Mesendoderm (in vitro differentiated cells): ENCODE results near the gene PCDHGA12.
"Not testable (repeated sequence)": the region's sequence is repeated elsewhere in the genome, so short reads cannot be mapped to it uniquely, and the experiment has no call there.

Experiments used
- DNase-seq: peaks from one replicate; pipeline ENCODE4 v3.0.0; 2013
- H2AK5ac ChIP-seq: 2 replicates; pipeline ENCODE4 v1.6.1; 2013; ENCODE audit warnings: low read length, inconsistent platforms
- H2BK120ac ChIP-seq: 2 replicates; pipeline ENCODE4 v1.6.1; 2013; ENCODE audit warnings: low read depth, mild to moderate bottlenecking, low read length, moderate library complexity, mixed read lengths
- H2BK15ac ChIP-seq: replicated peaks from 2 replicates; pipeline ENCODE4 v1.6.1; 2013; ENCODE audit warnings: low read depth, mild to moderate bottlenecking, moderate library complexity
- H2BK5ac ChIP-seq: 2 replicates; pipeline ENCODE4 v1.6.1; 2013; ENCODE audit warnings: low read length, inconsistent platforms
- H3K18ac ChIP-seq: 2 replicates; pipeline ENCODE4 v1.6.1; 2013; ENCODE audit warnings: mild to moderate bottlenecking, low read length, mixed read lengths
- H3K23ac ChIP-seq: one replicate; pipeline ENCODE4 v1.6.1; 2013; ENCODE audit warnings: low read length
- H3K27ac ChIP-seq: 2 replicates; pipeline ENCODE4 v1.5.1; 2013; ENCODE audit warnings: low read depth, mild to moderate bottlenecking, inconsistent platforms, low read length, moderate library complexity
- H3K27me3 ChIP-seq: 2 replicates; pipeline ENCODE4 v1.6.1; 2013; ENCODE audit warnings: low read length, control low read depth, mild to moderate bottlenecking, inconsistent platforms; ENCODE audit not compliant: insufficient read depth, poor library complexity
- H3K36me3 ChIP-seq: 2 replicates; pipeline ENCODE4 v1.6.1; 2013; ENCODE audit warnings: low read length, inconsistent platforms; ENCODE audit not compliant: control insufficient read depth, insufficient read depth
- H3K4ac ChIP-seq: one replicate; pipeline ENCODE4 v1.6.1; 2013; ENCODE audit warnings: low read depth, mild to moderate bottlenecking, low read length, moderate library complexity
- H3K4me1 ChIP-seq: 2 replicates; pipeline ENCODE4 v1.6.1; 2013; ENCODE audit warnings: low read depth, low read length, inconsistent platforms; ENCODE audit not compliant: control insufficient read depth
- H3K4me2 ChIP-seq: 2 replicates; pipeline ENCODE4 v1.6.1; 2013; ENCODE audit warnings: low read length
- H3K4me3 ChIP-seq: 2 replicates; pipeline ENCODE4 v1.5.1; 2013; ENCODE audit warnings: mild to moderate bottlenecking, low read length
- H3K56ac ChIP-seq: one replicate; pipeline ENCODE4 v1.6.1; 2013; ENCODE audit warnings: low read length
- H3K79me1 ChIP-seq: 2 replicates; pipeline ENCODE4 v1.6.1; 2013; ENCODE audit warnings: low read length, inconsistent platforms
- H3K79me2 ChIP-seq: 2 replicates; pipeline ENCODE4 v1.6.1; 2013; ENCODE audit warnings: mild to moderate bottlenecking, low read length; ENCODE audit not compliant: control insufficient read depth, insufficient read depth
- H3K9ac ChIP-seq: 2 replicates; pipeline ENCODE4 v1.6.1; 2013; ENCODE audit warnings: low read length, inconsistent platforms
- H4K5ac ChIP-seq: one replicate; pipeline ENCODE4 v1.6.1; 2013; ENCODE audit warnings: low read length
- H4K8ac ChIP-seq: one replicate; pipeline ENCODE4 v1.6.1; 2013; ENCODE audit warnings: low read depth, mild to moderate bottlenecking, control low read depth, low read length, moderate library complexity
- WGBS: extraction: QIAGEN DNeasy Blood & Tissue Kit; methylation state at CpG from one replicate; pipeline ENCODE4 v1.1.7; 2013; ENCODE audit warnings: low lambda C conversion rate, missing lambda C conversion rate; ENCODE audit not compliant: insufficient coverage; ENCODE audit errors: extremely low coverage; 5-methylcytosine and 5-hydroxymethylcytosine counted together

The PCDHGA12 gene

GRCh38 chr5:141407790-141408505 is 22.4 kb upstream of the PCDHGA12 start, which contains the start of gene PCDHGB6:
TSS of gene PCDHGB6 (plus strand) at chr5:141408021. CDS start at chr5:141408203, 182 bp downstream.
- not testable (repeated sequence) for H3K4me1 ChIP-seq, H3K18ac ChIP-seq, H2BK15ac ChIP-seq, H2BK5ac ChIP-seq, H3K79me1 ChIP-seq, H3K27ac ChIP-seq, H4K8ac ChIP-seq, H4K5ac ChIP-seq, H3K27me3 ChIP-seq, H3K36me3 ChIP-seq, H2AK5ac ChIP-seq, H3K23ac ChIP-seq, H2BK120ac ChIP-seq, H3K4ac ChIP-seq, H3K79me2 ChIP-seq
- DNase-seq = peak; percentile 84
- peak within 1 kb of the TSS; percentile 53 for H3K4me3 ChIP-seq
- peak within 1 kb of the TSS; percentile 80 for H3K56ac ChIP-seq
- peak within 1 kb of the TSS; percentile 75 for H3K4me2 ChIP-seq
- no CpG with 5 or more reads among the region's 51 CpGs for WGBS
- H3K9ac ChIP-seq = peak within 1 kb of the TSS; percentile 67

GRCh38 chr5:141409598-141410306 is 20.6 kb upstream of the PCDHGA12 start:
- no CpG with 5 or more reads among the region's 64 CpGs for WGBS
- no peak overlapping the region for H4K5ac ChIP-seq
- no peak overlapping the region for H3K23ac ChIP-seq
- no peak overlapping the region for H3K27ac ChIP-seq
- no peaks in the 10 kb centered on the region for H3K36me3 ChIP-seq
- H4K8ac ChIP-seq = no peak overlapping the region
- H2BK5ac ChIP-seq = no peak overlapping the region
- H3K9ac ChIP-seq = no peak overlapping the region
- no peak overlapping the region for H3K4me3 ChIP-seq
- H3K4me1 ChIP-seq = no peaks in the 10 kb centered on the region
- no peak overlapping the region for H3K18ac ChIP-seq
- no peak overlapping the region for H3K4me2 ChIP-seq
- H2BK120ac ChIP-seq = no peak overlapping the region
- H3K56ac ChIP-seq = no peak overlapping the region
- H2BK15ac ChIP-seq = no peak overlapping the region
- DNase-seq = no peak
- no peak overlapping the region for H2AK5ac ChIP-seq
- H3K79me2 ChIP-seq = no peaks in the 10 kb centered on the region
- no peak overlapping the region for H3K4ac ChIP-seq
- H3K79me1 ChIP-seq = no peaks in the 10 kb centered on the region
- no peaks in the 10 kb centered on the region for H3K27me3 ChIP-seq

DNA sequence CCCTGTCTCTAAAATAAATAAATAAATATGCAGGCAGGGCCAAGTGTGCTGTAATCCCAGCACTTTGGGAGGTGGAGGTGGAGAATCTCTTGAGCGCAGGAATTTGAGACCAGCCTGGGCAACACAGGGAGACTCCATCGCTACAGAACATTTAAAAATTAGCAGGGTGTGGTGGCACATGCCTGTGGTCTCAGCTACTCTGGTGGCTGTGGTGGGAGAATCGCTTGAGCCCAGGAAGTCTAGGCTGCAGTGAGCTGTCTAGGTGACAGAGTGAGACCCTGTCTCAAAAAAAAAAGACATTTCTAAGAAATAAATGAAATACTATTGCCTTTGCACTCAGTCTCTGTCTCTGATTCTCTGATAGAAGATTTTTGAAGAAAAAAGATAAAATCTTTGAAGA is 18.7 kb upstream of the PCDHGA12 start:
- Histone ChIP-seq H3K4ac (no peak overlapping the region), H3K4me1 (no peaks in the 10 kb centered on the region), H3K79me2 (no peaks in the 10 kb centered on the region), H3K4me3 (no peak overlapping the region), H2AK5ac (no peak overlapping the region), H3K18ac (no peak overlapping the region), H3K56ac (no peak overlapping the region), H3K27ac (no peak overlapping the region), H4K8ac (no peak overlapping the region), H3K4me2 (no peak overlapping the region), H3K9ac (no peak overlapping the region), H3K23ac (no peak overlapping the region), H2BK120ac (no peak overlapping the region), H4K5ac (no peak overlapping the region), H2BK5ac (no peak overlapping the region), H3K79me1 (no peaks in the 10 kb centered on the region), H2BK15ac (no peak overlapping the region), H3K27me3 (no peaks in the 10 kb centered on the region), H3K36me3 (no peaks in the 10 kb centered on the region)
- DNase-seq = no peak
- WGBS = no CpG with 5 or more reads among the region's 3 CpGs

- H3K4me1 ChIP-seq = no peaks in the 10 kb centered on the region
- no peak within 1 kb of the TSS for H4K8ac ChIP-seq
- H2BK5ac ChIP-seq = no peak within 1 kb of the TSS
- H3K4ac ChIP-seq = no peak within 1 kb of the TSS
- H3K27ac ChIP-seq = peak within 1 kb of the TSS; percentile 47
- H3K79me1 ChIP-seq = no peaks in the 10 kb centered on the region
- H3K56ac ChIP-seq = peak within 1 kb of the TSS; percentile 81
- H3K18ac ChIP-seq = no peak within 1 kb of the TSS
- no peaks in the 10 kb centered on the region for H3K27me3 ChIP-seq
- peak within 1 kb of the TSS; percentile 74 for H3K9ac ChIP-seq
- H4K5ac ChIP-seq = no peak within 1 kb of the TSS
- no peak within 1 kb of the TSS for H2BK120ac ChIP-seq
- H3K36me3 ChIP-seq = no peaks in the 10 kb centered on the region
- no peak within 1 kb of the TSS for H2AK5ac ChIP-seq
- peak within 1 kb of the TSS; percentile 64 for H3K4me3 ChIP-seq
- H3K23ac ChIP-seq = no peak within 1 kb of the TSS
- no peak within 1 kb of the TSS for H2BK15ac ChIP-seq
- no peaks in the 10 kb centered on the region for H3K79me2 ChIP-seq
- no CpG with 5 or more reads among the region's 31 CpGs for WGBS
- H3K4me2 ChIP-seq = peak within 1 kb of the TSS; percentile 37
- peak; percentile 87 for DNase-seq
These were observed 17.3 kb upstream of the PCDHGA12 start, which contains the start of gene PCDHGA10 for GRCh38 chr5:141412854-141413539. TSS of gene PCDHGA10 (plus strand) at chr5:141412987. CDS start at chr5:141413176, 189 bp downstream.

GRCh38 chr5:141413540-141414069 is 16.7 kb upstream of the PCDHGA12 start:
- no CpG with 5 or more reads among the region's 25 CpGs for whole genome bisulfite sequencing
- H3K79me1 ChIP-seq = no peaks in the 10 kb centered on the region
- no peaks in the 10 kb centered on the region for H3K79me2 ChIP-seq
- peak overlapping the region; percentile 28 for H3K4me2 ChIP-seq
- peak; percentile 48 for DNase-seq
- peak overlapping the region; percentile 64 for H3K4me3 ChIP-seq
- H3K27me3 ChIP-seq = no peaks in the 10 kb centered on the region
- no peak overlapping the region for H3K27ac ChIP-seq
- H4K5ac ChIP-seq = no peak overlapping the region
- no peak overlapping the region for H4K8ac ChIP-seq
- no peak overlapping the region for H2BK5ac ChIP-seq
- H3K9ac ChIP-seq = peak overlapping the region; percentile 74
- no peak overlapping the region for H2BK120ac ChIP-seq
- H3K4me1 ChIP-seq = no peaks in the 10 kb centered on the region
- H2AK5ac ChIP-seq = no peak overlapping the region
- no peak overlapping the region for H2BK15ac ChIP-seq
- H3K23ac ChIP-seq = no peak overlapping the region
- no peak overlapping the region for H3K18ac ChIP-seq
- no peak overlapping the region for H3K4ac ChIP-seq
- H3K36me3 ChIP-seq = no peaks in the 10 kb centered on the region
- peak overlapping the region; percentile 81 for H3K56ac ChIP-seq
